Measurements from ENCODE around the gene FCMR.

Gene FCMR

GRCh38 chr1:206916000-206916709 is 5.6 kb downstream of the FCMR start:
- H3K27ac ChIP-seq (ENCODE audit: low read depth, low read length, poor library complexity, severe bottlenecking), result no peak overlapping the region
- TF ChIP-seq EZH2 (IDR thresholded peaks at IDR 0.05; ENCODE audit: borderline replicate concordance, low read length) (no peak), CTCF (IDR thresholded peaks at IDR 0.05; ENCODE audit: low read length) (no peak)
- no peaks in the 10 kb centered on the region for H3K9me3 ChIP-seq (ENCODE audit: low read length)
- H3F3A ChIP-seq (ENCODE audit: insufficient read depth, low read length), result no peaks in the 10 kb centered on the region
- H3K27me3 ChIP-seq (ENCODE audit: insufficient read depth, low read length), result no peaks in the 10 kb centered on the region
- H3K4me3 ChIP-seq (ENCODE audit: low read depth, low read length, poor library complexity, severe bottlenecking), result no peak overlapping the region
- H2AFZ ChIP-seq (ENCODE audit: low read length), result no peak overlapping the region
- no peaks in the 10 kb centered on the region for H3K79me2 ChIP-seq (ENCODE audit: insufficient read depth, low read length)
- no peaks in the 10 kb centered on the region for H3K4me1 ChIP-seq (ENCODE audit: insufficient read depth, low read length, severe bottlenecking)
- no peak overlapping the region for H3K4me2 ChIP-seq (ENCODE audit: low read length)
- H3K36me3 ChIP-seq (ENCODE audit: insufficient read depth, low read length), result no peaks in the 10 kb centered on the region
- no peaks in the 10 kb centered on the region for H3K9me2 ChIP-seq (ENCODE audit: low read depth, low read length)
- H3K9ac ChIP-seq (ENCODE audit: low read length), result no peak overlapping the region
- H4K20me1 ChIP-seq (ENCODE audit: insufficient read depth, low read length), result no peaks in the 10 kb centered on the region

- H3F3A ChIP-seq (ENCODE audit: insufficient read depth, low read length), result no peaks in the 10 kb centered on the region
- no peaks in the 10 kb centered on the region for H3K36me3 ChIP-seq (ENCODE audit: insufficient read depth, low read length)
- H3K27ac ChIP-seq (ENCODE audit: low read depth, low read length, poor library complexity, severe bottlenecking), result no peak overlapping the region
- no peak overlapping the region for H3K4me2 ChIP-seq (ENCODE audit: low read length)
- H3K79me2 ChIP-seq (ENCODE audit: insufficient read depth, low read length), result no peaks in the 10 kb centered on the region
- H3K9me3 ChIP-seq (ENCODE audit: low read length), result no peaks in the 10 kb centered on the region
- H3K27me3 ChIP-seq (ENCODE audit: insufficient read depth, low read length), result no peaks in the 10 kb centered on the region
- no peaks in the 10 kb centered on the region for H3K9me2 ChIP-seq (ENCODE audit: low read depth, low read length)
- no peaks in the 10 kb centered on the region for H4K20me1 ChIP-seq (ENCODE audit: insufficient read depth, low read length)
- no peak overlapping the region for H2AFZ ChIP-seq (ENCODE audit: low read length)
- H3K4me1 ChIP-seq (ENCODE audit: insufficient read depth, low read length, severe bottlenecking), result no peaks in the 10 kb centered on the region
- H3K4me3 ChIP-seq (ENCODE audit: low read depth, low read length, poor library complexity, severe bottlenecking), result no peak overlapping the region
- TF ChIP-seq EZH2 (IDR thresholded peaks at IDR 0.05; ENCODE audit: borderline replicate concordance, low read length) (no peak), CTCF (IDR thresholded peaks at IDR 0.05; ENCODE audit: low read length) (no peak)
- H3K9ac ChIP-seq (ENCODE audit: low read length), result no peak overlapping the region
These were observed 6.6 kb downstream of the FCMR start for GRCh38 chr1:206915030-206915735.

- TF ChIP-seq CTCF (IDR thresholded peaks at IDR 0.05; ENCODE audit: low read length), result no peak
- TF ChIP-seq EZH2 (IDR thresholded peaks at IDR 0.05; ENCODE audit: borderline replicate concordance, low read length), result no peak
- Histone ChIP-seq H3K9me2 (ENCODE audit: low read depth, low read length) (no peaks in the 10 kb centered on the region), H2AFZ (ENCODE audit: low read length) (no peak overlapping the region), H3K4me3 (ENCODE audit: low read depth, low read length, poor library complexity, severe bottlenecking) (no peak overlapping the region), H3K27ac (ENCODE audit: low read depth, low read length, poor library complexity, severe bottlenecking) (no peak overlapping the region), H3K79me2 (ENCODE audit: insufficient read depth, low read length) (no peaks in the 10 kb centered on the region), H4K20me1 (ENCODE audit: insufficient read depth, low read length) (no peaks in the 10 kb centered on the region), H3K9ac (ENCODE audit: low read length) (no peak overlapping the region), H3K4me1 (ENCODE audit: insufficient read depth, low read length, severe bottlenecking) (peaks cover 7% of the 10 kb centered on the region), H3K27me3 (ENCODE audit: insufficient read depth, low read length) (no peaks in the 10 kb centered on the region), H3K9me3 (ENCODE audit: low read length) (no peaks in the 10 kb centered on the region), H3F3A (ENCODE audit: insufficient read depth, low read length) (no peaks in the 10 kb centered on the region), H3K4me2 (ENCODE audit: low read length) (no peak overlapping the region), H3K36me3 (ENCODE audit: insufficient read depth, low read length) (no peaks in the 10 kb centered on the region)
These were observed 7.8 kb downstream of the FCMR start for GRCh38 chr1:206913766-206914537.

Data from OCI-LY1 (cell line).